Liver (tissue), 3 donors: Measurements from ENCODE around the gene FMO2.
A peak's percentile ranks its signal among the peaks of the same experiment; 100 is the strongest.

Experiments
- CTCF ChIP-seq: fragments of 150-350 bp; IDR thresholded peaks from 2 replicates; pipeline ENCODE4 v1.5.1; 2017; ENCODE audit warnings: improper control_type of control experiment, low read depth, low read length; ENCODE audit not compliant: missing input control
- FOXA2 ChIP-seq: IDR thresholded peaks from 2 replicates; pipeline ENCODE4 v1.6.1; 2016; ENCODE audit warnings: antibody characterized with exemption
- JUND ChIP-seq, 2 donors: IDR thresholded peaks; 2 replicates each; pipeline ENCODE4 v1.6.1; 2016; ENCODE audit warnings: antibody characterized with exemption in 2 of 2
- RAD21 ChIP-seq, 2 donors: IDR thresholded peaks; 2 replicates each; pipeline ENCODE4 v1.6.1; 2016; ENCODE audit warnings: antibody characterized with exemption in 2 of 2, mild to moderate bottlenecking in 2 of 2
- REST ChIP-seq: IDR thresholded peaks from 2 replicates; pipeline ENCODE4 v1.6.1; 2016; ENCODE audit warnings: antibody characterized with exemption, mild to moderate bottlenecking
- RXRA ChIP-seq, 2 donors: IDR thresholded peaks; 2 replicates each; pipeline ENCODE4 v1.6.1; 2017 to 2018; ENCODE audit warnings: antibody characterized with exemption in 2 of 2, mild to moderate bottlenecking in 1 of 2
- TAF1 ChIP-seq: conservative IDR thresholded peaks from 2 replicates; pipeline ENCODE4 v1.6.1; 2016; ENCODE audit warnings: antibody characterized with exemption, mild to moderate bottlenecking
- YY1 ChIP-seq: IDR thresholded peaks from 2 replicates; pipeline ENCODE4 v1.6.1; 2016; ENCODE audit warnings: antibody characterized with exemption, mild to moderate bottlenecking
- donor health status: healthy.
- donor health status: healthy.

GRCh38 chr1:171195767-171196166, 10.7 kb downstream of the FMO2 start:
- TF ChIP-seq RXRA (IDR thresholded peaks at IDR 0.05) (peak in 1 of 2 donors; percentile 74), FOXA2 (peak; percentile 48), CTCF (no peak), JUND (IDR thresholded peaks at IDR 0.05) (peak in 1 of 2 donors; percentile 53), REST (peak; percentile 22), YY1 (peak; percentile 45), RAD21 (IDR thresholded peaks at IDR 0.05) (peak; percentile 28 to 39), TAF1 (no peak)
